Hematopoietic multipotent progenitor cell (in vitro differentiated cells): ENCODE data around the gene JAK3. TPM values are rescaled to one million over a fixed set of nuclear protein-coding genes. Genes with fewer than 3 reads are reported as not detected.

ENCODE experiments used
- DNase-seq, 3 donors: peaks; one replicate each; pipeline ENCODE4 v3.0.0-alpha.2; 2011 to 2015; ENCODE audit warnings: low read depth in 2 of 3, low spot score in 2 of 3
- total RNA-seq: library from RNA; depleted of rRNA; stranded (reverse); fragments of >200 nt; gene quantifications from one replicate; pipeline ENCODE4 v1.2.3, GENCODE V29; 2012

The JAK3 gene
- total RNA-seq, 1 donor = 127 TPM

DNA sequence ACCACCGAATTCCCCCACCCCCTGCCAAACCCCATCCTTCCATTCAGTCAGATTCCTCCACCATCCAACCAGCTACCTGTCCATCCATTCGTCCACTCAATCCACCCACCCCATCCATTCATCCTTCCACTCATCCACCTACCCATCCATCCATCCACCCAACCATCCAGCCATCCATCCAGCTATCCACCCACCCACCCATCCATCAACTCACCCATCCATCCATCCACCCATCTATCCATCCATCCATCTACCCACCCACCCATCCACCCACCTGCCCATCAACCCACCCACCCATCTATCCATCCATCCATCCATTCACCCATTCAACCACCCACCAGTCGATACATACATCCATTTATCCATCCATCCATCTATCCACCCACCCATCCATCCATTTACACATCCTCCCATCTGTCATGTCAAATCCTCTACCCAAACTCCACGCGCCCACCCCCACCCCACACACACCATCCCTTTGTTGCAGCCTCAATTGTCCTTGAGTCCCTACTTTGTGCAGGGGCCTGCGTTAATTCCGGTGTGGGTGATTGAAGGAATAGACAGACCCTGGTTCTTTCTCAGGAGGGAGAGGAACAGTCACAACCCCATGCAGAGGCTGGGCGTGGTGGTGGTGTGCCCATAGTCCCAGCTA, 18.7 kb upstream of the JAK3 start:
- DNase-seq = no peak

DNA sequence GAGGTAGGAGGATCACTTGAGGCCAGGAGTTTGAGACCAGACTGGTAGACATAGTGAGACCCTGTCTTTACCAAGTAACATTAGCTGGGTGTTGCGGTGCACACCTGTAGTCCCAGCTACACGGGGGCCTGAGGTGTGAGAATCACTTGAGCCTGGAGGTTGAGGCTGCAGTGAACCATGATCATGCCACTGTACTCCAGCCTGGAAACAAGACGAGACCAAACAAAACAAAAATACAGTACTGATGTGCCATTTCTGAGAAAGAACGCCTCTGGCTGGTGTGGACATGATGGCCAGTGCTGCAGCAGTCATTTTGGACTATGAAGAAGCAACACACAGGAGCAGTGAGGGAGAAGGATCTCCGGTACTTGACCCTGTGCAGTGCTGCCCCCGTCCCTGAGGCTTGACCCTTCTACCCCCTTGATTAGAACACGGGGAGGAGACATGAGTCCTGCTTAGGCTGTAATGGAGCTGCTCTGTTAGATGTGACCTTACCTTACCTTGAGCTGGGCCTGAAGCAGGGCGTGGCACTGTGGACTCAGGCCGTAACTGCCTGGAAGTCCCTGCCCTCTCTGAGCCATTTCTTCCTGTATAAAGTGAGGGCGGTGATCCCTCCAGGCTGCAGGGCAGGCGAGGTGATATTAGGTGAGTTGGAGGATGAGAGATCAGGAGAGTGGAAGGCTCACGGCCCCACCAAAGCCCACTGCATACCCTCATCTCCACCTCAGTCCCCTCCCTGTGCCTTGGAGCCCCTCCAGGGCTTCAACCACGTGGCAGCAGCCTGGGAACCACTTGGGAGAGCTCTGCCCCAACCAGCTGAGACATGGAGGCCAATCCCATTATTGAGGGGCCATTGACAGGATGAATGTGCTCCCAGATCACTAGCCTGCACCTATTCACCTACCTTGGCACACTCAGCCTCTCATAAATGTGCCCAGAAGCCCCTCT, 17.9 kb upstream of the JAK3 start:
- DNase-seq = no peak

DNA sequence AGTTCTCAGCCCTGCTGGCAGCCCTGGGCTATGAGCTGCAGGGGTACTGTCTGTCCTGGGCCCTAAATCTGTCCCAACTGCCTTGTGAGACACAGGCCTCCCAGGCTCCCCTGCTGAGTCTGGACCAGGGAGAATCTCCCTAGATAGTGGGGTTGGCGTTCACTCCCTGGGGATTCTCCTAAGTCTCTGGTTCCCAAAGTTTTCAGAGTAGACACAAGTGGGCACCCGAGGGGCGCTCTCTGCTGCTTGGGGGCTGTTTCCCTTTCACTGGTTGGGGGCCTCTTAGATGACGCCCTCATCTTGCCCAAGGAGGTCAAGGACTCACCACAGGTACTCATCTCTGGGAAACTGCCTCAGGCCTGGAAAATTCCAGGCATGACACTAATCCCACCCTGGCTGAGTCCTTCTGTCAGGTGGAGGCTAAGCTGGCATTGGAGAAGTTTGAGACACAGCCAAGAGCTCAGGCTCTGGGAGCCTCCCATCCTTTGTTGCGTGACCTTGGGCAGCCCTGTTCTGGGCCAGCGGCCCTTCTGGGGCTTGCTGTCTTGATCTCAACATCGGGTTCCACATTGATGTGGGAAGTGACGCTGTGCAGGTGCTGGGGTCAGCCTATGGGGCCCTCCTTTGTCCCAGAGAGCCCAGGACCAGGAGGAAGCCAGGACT, 15.9 kb upstream of the JAK3 start:
- no peak for DNase-seq

DNA sequence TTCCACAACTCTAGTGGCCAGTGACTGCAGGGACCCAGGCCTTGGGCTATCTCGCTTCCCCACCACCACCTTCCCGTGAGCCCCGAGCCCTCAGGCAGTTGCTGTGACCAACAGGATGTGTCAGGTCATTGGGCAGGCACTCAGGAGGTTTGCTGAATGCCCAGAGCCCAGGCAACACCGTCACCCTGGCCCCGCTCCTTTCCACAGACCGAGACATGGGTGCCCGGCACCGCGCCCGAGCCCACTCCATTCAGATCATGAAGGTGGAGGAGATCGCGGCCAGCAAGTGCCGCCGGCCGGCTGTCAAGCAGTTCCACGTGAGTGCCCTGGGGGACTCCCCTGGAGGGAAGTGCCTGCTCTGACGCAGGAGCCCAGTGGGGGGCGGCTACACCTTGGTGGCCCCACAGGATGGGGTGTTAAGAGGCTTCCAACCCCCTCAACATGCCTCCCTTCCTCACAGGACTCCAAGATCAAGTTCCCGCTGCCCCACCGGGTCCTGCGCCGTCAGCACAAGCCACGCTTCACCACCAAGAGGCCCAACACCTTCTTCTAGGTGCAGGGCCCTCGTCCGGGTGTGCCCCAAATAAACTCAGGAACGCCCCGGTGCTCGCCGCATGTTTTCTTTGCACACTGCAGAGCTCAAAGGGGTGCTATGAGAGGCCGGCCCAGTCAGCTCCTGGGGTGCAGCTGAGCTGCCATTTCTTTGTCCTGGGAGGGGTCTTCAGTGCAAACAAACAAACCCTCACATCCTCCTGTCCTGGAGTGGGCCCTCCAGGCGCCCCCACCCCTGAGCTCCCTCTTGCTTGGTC, 15.1 kb upstream of the JAK3 start:
- DNase-seq = no peak

DNA sequence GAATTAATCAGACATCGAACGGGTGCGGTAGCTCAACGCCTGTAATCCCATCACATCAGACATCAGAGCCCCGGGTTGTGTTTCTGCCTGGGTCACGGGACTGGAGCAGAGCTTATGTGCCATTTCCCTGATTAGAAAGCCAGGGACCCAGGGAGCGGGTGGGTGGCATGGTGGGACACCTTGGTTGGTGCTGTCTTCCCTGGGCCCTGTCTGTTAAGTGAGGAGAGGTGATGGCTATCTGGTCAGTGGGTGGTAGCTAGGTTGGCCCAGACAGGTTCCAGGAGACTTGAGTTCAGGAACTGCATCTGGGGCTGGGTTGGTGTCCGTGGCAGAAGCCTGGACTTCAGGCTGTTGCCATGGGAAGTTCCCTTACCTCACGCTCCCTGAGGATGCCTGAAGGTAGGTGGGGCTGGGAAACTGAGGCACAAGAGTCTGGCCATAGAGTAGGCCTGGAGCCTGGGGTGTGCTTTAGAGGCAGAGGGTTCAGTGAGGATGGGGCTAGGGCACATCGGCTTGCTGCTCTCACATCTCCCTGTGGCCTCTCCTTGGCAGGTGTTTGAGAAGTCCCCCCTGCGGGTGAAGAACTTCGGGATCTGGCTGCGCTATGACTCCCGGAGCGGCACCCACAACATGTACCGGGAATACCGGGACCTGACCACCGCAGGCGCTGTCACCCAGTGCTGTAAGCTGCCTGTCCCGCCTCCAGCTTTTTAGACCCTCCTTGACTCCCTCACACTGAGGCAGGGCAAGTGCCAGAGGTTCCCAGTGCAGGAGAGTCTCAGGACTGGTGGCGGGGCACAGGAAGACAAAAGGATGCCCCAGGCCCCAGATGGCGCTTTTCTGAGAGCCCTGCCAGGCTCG, 14.0 kb upstream of the JAK3 start:
- no peak for DNase-seq

DNA sequence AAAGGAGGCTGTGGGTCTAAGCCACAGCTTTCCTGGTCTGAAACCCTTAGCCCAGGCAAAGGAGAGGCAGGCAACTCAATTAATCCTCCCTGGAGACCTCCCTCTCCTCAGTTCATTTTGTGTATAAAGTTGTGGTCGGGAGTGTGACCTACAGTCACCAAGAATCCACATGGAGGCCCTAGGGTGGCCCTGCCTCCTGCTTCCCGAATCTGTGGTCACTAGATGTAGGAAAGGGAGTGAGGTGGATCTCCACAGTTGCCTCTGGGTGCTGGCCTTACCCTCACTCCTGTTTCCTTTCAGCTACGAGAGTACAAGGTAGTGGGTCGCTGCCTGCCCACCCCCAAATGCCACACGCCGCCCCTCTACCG, 13.2 kb upstream of the JAK3 start:
- no peak for DNase-seq

DNA sequence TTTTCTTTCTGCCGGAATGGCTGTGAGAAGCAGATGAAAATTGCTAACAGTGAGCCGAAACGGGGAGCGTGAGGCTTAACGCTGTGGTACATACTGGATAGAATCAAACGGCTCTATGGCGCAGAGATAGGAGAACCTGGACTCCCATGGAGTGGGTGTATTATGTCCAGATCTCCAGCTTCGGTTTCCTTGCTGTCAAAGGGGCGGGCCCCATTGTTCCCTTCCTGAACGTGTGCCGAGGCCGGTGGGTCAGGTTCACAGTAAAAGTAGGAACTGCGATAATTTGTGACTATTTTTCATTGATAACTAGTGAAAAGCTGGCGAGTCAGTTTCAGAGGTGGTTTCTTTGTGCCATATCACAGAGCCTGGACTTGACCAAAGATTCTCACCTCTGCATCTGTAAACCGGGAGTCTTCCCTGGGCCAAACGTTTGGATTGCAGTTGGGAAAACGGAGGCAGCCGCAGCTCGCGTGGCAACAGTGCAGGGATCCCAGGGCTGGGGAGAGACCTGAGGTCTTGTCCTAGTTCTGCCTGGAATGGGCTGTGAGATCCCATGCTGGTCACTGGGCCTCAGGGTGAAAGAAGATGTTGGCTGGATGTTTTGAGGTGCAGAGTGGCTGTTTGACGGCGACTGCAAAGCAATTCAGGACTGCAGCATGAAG, 12.7 kb upstream of the JAK3 start:
- DNase-seq = no peak

DNA sequence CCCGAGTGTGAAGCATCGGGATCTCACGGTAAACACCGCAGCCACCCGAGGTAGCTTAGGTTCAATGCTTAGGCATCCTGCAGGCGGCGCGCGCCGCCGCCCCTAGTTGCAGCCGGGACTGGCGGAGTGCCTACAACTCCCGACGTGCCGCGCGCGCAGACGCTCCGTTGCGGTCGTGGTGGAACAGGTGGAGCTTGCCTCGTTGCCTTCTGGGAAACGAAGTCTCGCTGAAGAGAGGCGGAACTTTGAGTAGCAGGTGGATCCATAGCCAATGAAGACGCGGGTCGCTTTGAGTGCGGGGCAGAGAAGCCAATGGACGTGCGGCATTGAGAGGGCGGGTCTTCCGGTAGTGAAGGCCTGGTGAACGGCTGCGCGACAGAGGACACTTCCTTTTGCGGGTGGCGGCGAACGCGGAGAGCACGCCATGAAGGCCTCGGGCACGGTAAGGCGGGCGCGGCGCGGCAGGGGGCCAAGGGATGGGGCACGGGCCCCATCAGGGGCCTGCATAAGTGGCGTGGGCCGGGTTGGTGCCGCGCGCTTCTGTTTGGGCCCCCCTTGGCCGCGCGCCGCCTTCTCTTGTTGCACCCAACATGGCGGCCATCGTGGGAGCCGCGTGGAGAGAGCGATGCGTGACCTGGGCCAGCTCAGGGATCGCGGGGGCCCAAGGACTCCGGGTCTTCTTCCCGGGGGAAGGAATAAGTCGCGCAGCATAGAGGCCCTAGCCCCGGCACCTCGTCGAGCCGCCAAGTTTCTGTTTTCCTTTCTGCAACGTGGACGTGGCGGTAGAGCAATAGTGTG, 11.9 kb upstream of the JAK3 start, which contains the start of gene RPL18A:
RPL18A (plus strand) TSS at position 378 of the 798 bp plus-strand sequence; CDS start at position 425, 47 bp downstream.
- DNase-seq = peak; percentile 91 to 100 (median 99)

DNA sequence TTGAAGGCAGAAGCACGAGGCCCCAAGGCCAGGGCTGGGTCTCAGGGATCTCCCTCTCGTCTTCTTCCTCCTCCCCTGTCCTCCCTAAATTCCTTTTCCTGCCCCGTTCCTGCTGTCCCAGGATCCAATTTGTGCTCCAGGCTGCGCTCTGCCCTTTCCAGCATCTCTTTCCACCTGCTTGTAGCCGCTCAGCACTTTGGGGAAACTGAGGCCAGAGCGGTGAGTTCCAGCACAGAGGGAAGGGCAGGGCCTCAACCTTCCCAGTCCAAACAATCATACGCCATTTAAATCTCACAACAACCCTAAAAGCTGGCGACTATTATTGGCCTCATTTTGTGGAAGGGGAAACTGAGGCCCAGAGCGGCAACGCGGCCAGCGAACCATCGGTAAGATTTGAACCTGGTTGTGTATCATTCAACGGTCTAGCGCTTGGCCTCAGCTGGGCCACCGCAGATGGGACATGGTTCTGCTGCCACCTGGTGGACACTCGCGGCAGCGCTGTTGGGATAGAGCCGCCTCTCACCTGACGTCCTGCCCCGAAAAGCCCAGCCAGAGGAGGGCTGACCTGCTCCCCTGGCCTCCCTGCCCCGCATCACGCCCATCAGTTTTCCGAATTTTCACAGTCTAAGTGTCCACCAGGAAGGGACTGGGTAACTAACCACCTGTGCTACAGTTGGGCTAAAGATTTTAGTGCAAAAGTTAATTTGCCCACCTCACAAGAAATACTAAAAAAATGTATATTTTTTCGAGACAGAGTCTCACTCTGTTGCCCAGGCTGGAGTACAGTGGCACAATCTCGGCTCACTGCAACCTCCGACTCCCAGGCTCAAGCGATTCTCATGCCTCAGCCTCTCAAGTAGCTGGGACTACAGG, 7.7 kb upstream of the JAK3 start:
- peak; percentile 74 to 83 (median 83) for DNase-seq

DNA sequence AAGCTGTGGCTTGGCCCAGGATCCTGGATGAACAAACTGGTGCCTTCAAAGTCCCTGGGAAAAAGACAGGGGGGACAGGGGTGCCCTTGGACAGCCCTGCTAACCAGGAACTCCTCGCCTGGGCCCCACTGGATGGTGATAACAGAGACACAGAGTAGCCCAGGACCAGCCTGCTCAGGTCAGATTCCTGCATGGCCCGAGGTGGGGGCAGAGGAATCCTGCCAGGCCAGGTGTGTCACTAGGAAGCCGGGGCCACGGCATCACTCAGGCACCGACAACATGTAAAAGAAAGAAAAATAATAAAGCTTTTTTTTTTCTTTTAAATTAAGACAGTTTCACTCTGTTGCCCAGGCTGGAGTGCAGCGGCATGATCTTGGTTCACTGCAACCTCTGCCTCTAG, 6.3 kb upstream of the JAK3 start:
- DNase-seq = no peak

DNA sequence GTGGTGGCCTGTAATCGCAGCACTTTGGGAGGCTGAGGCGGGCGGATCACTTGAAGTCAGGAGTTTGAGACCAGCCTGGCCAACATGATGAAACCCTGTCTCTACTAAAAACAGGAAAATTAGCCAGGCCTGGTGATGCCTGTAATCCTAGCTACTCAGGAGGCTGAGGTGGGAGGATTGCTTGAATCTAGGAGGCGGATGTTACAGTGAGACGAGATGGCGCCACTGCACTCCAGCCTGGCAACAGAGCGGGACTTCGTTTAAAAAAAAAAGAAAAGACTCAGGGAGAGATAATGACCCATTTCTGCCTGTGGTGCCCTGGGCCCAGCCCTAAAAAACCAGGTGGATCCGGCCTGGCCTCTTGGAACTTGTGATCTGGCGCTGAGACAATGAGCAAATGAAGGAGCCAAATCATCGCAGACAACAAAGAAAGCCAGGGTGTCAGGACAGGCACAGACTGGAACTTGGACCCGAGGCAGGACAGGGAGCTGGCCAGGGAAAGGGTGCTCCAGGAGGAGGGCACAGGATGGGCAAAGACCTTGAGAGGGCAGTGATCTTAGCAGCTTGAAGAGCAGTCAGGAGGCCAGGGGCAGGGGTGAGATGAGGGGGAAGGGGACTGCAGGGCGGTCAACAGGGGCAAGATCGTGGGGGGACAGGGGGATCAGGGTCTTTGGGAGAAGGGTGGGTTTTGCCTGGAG, 962 bp upstream of the JAK3 start:
- DNase-seq = peak in 2 of 3 donors; percentile 42 to 81

DNA sequence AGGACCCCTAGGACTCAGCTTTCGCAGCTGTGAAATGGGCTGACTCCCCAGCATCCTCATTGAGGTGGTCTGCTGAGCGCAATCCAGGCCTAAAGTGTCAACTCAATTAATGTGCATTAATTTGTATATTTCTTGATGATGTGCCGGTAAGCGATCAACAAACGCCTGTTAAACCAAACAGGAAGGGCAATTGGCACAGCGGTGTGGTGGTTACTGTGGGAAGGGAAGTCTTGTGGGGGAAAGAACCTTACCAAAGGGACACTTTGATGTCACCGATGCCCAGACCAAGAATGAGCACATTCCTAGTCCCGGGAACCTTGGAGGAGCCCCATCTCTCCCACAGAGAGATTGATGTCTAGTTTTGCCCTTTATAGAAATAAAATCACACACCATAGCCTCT, 1.6 kb downstream of the JAK3 start:
- peak in 2 of 3 donors; percentile 43 to 44 for DNase-seq

DNA sequence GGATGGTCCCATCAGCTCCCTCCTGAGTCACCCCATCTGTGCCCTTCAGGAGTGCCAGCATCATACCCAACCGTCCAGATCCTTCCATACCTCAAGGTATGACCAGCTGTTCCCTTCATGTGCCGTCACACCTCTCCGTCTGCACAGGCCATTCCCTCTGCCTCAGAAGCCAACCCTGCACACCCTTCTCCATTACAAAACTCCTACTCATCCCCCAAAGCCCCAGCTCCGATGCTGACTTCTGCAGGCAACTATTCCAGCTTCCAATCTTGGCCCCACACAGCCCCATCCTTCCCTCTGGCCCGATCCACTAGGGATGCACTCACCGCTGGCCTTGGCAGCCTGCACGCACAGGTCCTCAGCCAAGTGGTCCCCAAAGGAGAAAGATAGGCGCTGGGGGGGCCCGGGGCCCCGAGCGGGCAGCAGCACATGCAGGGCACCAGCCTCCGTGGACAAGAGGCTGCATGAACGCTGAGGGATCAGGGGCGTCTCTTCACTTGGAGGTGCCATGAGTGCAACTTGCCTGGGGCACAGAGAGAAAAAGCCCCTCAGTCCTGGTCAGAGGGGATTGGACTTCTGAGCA, 3.8 kb downstream of the JAK3 start:
- no peak for DNase-seq

DNA sequence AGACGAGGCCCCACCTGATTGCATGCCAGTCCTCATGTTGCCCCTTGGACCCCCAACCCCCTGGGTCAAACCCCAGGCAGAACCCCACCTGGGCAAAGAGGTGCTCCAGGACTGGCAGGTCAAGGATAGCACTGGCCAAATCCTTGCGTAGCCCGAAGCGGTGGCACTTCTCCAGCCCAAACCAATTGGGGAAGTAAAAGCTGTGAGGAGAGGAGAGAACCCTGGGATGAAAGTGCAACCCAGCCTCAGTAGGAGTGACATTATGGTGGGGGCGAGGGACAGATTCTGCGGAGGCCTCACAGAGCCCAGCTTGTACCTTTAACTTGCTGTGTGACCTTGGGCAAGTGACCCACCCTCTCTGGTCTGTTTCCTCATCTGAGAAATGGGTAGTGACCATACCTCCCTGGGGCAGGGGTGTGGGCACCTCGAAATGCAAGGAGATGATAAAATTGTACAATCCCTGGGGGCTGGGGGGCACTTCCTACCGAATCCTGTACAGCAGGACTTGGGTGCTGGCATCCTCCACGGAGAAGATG, 4.4 kb downstream of the JAK3 start:
- no peak for DNase-seq

DNA sequence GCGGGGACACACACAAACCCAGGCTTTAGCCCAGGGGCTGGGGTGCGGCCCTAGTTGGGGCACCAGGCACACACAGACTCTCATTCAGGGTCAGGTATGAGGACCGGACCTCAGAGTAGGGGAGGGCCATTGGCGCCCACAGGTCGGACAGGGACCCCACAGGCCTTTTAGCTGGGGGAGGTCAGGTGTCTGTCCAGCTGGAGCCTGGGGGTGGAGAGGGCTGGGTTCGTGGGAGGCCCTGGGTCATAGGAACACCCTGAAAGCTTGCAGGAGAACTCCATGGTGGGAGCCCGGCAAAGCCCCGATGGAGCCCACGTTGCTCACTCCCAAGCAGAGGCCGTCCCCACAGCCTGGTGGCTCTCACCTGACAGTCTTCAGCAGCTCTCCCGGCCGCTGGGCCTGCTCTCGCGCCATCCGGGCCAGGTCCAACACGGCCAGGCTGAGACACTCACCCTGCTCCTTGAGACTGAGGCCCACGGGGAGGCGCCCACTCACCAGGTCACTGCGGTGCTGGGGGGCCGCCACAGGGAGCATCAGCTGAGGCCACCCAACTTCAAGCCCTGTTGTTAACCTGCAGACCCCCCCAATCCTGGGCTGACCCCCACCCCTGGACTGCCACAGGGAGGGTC, 5.0 kb downstream of the JAK3 start:
- DNase-seq = no peak
